HG02759 (cell line): ENCODE results near the gene TBCD.

Experiments used
- ATAC-seq: cut with Tn5 transposase; IDR thresholded peaks from one replicate; pipeline ENCODE4 v1.9.1; 2021; ENCODE audit warnings: mild to moderate bottlenecking, moderate library complexity; ENCODE audit not compliant: unreplicated experiment

Gene TBCD

DNA sequence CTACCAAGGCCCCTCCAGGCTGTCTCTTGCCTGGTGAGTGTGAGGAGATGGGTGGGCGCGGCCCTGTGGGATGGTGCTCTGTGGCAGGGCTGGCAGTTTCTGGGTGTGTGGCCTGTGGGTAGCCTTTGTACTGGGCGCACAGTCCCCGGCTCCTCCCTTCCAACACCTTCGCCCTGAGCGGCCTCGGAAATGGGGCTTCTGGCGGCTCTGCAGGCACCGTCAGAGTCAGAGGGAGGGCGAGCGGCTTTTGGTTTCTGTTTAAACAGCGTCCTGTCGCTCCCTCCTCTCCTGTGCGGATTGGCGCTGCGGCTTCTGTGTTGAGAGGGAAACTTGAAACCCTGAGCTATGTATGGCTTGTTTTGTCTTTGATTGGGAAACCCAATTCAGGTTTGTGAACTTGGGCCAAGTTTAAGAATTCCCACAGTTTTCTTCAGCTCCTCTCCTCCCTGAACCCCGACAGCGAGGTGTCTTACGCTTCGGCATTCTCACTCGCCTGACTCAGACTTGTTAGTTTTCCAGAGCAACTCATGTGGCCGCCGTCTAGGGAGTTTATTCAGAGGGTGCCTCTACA lies 96.2 kb downstream of the TBCD start:
- ATAC-seq = no peak

DNA sequence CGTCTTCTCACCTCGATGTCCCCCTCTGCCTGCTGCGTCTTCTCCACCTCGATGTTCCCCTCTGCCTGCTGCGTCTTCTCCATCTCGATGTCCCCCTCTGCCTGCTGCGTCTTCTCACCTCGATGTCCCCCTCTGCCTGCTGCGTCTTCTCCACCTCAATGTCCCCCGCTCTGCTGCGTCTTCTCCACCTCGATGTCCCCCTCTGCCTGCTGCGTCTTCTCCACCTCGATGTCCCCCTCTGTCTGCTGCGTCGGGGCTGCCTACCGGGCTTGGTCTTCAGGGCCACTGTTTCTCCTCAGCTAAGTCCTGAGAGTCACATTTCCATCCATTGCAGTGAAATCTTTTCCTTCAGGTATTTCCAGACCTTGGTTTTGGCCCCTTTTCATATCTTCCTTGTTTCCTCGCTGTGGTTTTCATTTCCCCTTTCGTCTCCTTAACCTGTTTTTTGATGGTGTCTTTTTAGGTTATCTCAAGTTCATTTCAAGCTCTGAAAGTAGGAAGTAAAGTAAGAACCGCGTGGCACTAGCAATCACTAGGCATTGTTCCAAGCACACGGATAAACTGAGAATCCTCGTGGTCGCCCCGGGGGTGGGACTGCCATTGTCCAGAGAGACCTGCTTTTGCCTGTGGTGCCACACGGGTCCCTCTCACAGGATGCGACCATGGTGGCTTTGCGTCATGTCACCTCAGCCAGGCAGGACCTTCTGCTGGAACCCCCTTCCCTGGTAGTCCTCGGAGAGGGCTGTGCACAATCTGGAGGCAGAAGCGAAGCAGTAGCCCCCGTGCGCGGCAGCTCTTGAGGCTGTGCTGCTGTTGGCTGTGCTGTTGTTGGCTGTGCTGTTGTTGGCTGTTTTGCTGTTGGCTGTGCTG lies 97.4 kb downstream of the TBCD start:
- ATAC-seq = no peak

DNA sequence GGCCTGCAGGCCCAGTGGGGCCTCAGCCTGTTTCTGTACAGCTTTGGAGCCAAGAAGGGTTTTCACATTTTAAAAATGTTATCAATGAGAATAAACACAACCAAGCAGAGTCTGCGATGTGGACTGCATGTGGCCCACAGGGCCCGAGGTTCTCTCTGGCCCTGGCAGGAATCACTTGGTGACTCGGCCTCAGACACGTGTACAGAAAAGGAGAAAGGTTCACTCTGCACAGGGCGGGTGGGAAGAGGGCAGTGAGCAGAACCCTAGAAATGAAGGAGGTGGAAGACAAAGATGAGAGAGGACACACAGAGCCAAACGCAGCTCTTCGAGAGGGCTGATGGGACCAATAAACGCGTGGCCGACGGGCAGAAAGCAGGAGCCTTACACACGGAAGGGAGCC lies 99.5 kb downstream of the TBCD start:
- no peak for ATAC-seq

DNA sequence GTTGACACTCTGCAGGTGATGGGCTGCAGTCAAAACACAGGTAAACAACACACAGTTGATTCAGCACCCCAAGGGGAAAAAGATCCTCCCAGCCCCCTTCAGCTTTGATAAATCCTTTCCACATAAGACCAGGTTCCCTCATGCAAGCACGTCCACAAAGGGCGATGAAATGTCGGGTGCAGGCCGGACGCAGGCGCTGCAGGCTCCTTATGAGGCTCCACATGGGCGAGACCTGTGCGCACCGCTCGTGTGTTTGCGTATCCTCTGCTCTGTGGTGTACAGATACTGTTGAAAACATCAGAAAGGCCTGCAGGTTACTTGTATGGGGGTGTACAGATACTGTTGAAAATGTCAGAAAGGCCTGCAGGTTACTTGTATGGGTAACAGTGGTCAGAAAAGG lies 102.4 kb downstream of the TBCD start:
- ATAC-seq = no peak

DNA sequence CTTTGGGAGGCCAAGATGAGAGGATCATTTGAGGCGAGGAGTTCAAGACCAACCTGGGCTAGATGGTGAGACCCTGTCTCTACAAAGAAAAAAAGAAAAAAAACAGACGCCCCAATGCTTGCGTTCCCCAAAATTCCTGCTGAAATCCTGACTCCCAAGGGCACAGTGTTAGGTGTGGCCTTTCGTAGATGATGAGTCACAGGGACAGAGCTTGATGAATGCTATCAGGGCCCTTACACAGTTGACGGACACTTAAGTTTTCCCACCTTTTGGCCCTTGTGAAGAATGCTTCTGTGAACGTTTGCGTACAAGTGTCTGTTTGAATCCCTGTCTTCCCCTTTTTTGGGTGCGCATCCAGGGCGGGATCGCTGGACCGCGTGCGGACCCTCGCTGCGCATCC lies 104.5 kb downstream of the TBCD start:
- ATAC-seq = no peak

DNA sequence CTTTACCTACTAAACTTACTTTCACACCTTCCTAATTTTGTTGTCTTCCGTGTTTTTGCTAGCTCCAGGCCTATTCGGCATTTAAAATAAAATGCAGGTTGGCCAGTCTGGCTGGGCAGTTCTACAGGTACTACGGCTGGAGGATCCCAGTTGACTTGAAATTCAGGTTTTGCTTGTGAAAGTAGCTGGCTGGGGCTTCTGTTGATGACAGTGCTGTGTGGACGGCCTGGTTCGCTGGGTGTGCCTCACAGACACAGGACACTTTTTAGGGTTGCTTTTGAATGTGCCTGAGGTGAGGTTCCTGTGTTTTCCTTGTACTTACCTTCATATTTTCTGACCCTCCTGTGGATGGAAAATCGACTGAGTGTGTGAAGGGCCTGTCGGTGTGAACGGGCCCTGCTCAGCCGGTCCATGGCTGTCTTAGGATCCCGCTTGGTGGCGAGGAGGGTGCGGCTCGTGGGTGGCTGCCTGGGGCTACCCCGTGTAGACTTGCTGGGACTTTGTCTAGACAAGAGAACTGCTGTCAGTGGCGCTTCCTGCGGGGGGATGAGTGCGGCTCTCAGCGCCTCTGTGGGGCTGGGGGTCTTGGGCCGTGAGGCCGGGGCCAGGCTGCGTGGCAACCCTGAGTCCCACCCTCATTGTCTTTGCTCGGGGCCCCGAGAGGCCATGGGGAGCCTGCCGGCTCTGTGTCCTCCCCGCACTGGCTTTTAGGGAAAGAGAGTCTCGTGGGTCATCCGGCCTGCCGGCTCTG lies 106.7 kb downstream of the TBCD start:
- ATAC-seq = no peak

DNA sequence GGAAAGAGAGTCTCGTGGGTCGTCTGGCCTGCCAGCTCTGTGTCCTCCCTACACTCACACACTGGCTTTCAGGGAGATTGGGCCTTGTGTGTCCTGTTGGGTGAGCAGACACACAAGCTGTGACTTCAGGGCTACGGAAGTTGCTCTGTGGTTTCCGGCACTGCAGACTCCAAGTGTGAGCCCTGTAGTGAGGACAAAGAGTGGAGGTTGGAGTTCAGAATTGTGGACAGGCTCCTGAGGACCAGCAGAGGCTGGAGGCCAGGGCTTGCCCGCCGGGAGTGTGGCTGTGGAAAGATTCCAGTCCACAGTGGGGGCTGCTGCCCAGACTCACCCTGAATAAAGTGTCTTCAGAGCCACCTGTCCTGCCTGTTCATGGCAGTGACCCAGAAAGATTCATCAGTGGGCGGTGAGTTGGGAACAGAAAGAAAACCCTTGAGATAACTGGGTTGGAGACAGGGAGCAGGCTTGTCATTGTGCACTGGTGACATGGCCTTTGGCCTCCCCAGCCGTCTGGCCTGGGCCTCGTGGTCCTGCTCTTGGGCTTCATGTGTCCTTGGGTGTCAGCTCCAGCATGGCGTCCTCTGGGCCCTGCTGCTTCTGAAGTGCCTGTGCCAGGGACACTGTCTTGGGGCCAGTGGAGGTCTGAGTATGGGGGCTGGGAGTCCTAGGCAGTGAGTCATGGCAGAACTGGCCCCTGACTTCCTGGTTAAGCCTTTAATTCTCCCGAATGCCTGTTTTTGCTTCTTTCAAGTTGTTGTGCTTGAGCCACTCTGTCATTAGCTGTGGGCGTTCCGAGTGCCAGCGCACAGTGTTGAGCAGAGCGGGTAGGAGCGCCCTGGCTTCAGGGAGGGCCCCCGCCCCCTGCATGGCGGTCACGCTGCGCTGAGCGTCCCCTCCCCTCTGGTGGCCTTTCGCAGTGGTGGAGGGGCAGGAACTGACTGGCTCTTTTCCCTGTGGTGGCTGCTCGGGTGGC lies 107.9 kb downstream of the TBCD start:
- peak; percentile 31 for ATAC-seq

DNA sequence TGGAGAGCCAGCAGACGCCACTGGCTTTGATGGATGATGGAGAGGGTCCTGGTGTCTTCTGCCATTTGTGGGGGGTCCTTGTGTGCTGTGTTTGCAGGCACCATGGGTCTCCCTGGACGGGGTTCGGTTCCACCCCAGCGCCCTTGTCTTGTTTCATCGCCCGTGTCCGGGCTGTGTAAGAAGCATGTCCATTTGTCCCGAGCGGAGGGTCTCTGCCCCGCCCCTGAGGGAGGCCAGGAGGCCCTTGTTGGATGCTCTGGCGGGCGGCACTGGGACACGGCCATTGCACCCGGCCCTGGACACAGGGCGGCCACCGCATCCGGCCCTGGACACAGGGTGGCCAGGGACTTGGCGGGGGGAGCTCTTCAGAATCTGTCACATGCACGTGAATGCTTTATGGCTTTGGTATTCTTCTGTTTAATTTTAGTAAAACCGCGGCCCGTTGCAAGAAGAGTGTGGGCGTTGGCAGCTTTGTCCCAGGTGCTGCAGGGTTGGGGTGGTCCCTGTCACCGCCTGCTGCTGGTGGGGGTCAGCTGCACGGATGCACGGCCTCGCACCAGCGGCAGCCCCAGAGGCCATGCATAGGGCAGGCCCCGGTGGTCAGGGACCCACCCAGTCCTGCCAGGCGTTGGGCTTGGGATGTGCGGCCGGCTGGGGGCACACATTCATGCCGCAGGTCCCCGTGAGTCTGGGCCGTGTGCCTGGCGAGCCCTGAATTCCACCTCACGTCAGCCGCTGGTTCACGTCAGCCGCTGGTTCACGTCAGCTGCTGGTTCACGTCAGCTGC lies 108.9 kb downstream of the TBCD start:
- ATAC-seq = no peak

DNA sequence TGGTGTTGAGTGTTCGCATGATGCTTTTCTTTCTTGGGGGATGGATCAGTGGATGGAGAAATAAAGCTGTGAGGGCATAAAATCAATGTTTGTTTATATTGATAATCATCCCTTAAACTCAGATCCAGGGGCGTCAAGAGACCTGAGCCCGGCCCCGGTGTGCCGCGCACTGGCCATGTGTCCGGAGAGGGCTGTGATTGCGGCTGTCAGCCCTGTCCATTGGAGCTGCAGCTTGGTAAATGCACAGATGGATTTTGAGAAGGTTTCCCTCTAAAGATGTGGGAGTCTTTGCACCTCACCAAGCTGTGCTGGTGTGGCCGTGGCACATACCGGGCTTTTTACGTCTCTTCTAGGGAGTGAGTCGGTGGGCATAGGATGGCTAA lies 109.5 kb downstream of the TBCD start:
- no peak for ATAC-seq

DNA sequence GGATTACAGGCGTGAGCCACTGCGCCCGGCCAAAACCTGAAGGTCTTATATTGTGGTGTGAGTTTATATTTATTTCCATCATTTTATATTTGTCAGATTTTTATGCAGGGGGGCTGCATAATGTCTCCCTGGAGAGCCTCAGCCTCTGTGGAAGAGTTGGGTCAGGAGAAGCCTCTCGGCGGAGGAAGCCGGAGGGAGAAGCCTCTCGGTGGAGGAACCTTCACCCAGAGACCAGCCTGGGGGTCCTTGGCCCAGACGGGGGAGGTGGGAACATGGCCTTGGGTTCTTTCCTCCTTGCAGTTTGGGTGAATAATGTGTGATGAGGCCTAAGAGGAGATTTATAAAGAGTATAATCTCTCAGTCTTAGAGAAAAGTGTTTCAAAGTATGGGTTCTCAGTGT lies 110.3 kb downstream of the TBCD start:
- ATAC-seq = no peak

DNA sequence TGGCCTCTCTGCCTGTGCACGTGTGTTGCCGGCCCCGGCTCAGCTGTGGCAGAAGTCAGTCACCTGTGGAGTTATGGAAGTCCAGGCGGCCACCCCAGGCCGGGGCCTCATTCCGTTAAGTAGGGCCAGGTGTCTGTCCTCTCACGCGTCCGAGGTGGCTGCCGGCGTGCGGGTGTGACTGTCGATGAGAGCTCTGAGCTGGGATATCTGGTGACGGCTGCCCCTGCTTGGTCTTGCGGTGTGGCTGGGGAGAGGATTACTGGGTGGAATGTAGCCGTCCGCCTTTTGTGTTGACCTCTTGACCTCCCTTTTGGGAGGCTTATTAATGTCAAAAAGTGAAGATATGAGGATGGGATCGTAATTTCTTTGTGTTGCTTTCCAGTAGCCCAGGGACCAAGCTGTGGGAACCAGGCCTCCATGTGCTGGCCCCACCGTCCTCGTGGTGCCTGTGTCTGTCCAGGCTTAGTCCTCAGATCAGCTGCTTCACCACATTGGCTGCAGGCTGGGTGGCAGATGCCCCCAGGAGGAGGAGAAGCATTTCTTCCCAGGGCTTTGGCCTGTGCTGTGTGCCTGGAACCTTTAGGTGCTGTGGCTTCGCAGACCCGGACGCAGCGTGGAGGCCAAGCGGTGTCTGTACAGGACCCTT lies 111.0 kb downstream of the TBCD start:
- no peak for ATAC-seq

DNA sequence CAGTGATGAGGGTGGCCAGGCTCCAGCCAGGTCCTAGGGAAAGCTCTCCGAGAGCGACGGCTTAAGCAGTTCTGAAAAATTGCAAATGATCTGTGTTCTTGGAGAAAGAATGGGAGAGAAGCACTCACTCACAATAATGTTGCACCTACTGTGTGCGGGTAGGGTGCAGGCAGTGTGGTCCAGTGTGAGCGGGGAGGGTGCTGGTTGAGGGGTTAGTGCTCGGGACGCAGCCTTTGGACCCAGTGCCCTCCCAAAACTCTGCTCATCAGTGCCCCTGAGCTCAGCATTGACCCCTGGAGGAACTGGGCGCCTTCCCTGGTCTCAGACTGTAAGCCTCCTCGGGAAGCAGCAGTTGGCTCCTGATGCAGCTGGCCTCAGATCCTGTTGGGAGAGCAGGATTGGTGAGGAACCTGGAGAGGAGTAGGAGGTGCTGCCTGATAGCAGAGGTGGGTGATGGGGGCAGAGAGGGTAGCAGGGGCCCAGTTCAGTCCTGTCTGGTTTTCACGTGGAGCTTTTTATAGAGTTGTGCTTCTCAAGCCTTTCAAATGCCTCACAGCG lies 111.6 kb downstream of the TBCD start:
- no peak for ATAC-seq

DNA sequence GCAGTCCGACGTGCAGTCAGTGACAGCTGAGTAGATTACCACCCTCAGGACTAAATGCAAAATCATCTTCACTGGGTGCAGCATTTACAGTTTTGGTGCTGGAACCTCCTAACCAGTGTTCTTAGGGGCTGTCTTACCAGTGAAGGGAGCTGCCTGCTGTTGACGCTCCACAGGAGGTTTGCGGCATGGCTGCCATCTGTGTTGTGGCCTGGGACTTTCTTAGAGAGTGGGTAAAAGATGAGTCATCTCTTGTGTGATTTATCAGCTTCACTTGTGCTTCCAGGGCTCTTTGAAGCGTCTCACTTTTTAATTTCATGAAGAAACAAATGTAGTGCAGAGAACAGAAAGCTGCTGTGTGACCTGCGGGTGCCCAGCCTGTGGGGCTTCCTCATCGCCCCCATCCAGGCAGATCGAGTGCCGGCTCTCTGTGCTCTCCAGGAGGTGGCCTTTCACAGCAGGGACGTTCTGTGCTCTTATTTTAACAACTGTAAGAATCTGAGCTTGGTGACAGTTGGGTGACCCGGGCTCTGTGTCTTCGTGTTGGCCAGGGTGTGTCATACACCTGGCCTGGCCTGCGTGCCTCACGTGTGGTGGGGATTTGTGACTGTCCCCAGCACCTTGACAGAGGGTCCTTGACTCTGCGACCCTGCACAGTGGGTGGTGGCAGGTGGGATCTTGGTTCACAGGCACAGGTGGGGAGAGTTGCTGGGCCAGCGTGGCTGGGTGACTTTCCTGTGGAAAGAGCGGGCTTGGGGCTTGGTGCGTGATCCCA lies 112.3 kb downstream of the TBCD start:
- peak; percentile 81 for ATAC-seq

DNA sequence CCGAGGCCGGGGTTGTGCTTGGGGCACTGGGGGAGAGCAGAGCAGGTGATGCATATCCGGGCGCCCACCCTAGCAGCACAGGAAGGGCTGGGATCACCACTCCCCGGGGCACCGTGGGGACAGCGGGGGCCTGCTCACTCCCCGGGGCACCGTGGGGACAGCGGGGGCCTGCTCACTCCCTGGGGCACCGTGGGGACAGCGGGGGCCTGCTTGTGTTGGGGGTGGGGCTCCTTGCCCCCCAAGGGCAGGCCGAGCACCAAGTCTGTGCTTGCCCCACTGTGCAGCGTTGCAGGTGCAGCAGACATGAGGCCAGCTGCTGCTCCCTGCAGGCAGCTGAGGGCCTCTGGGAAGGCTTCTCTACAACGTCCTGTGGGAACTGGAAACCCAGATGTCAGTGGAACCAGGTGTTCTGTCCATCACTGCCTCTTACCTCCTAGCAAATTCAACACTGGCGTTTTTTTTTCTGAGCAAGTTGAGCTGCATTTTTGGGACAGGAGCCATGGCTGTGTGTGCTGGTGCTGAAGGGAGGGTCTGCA lies 112.9 kb downstream of the TBCD start:
- no peak for ATAC-seq

DNA sequence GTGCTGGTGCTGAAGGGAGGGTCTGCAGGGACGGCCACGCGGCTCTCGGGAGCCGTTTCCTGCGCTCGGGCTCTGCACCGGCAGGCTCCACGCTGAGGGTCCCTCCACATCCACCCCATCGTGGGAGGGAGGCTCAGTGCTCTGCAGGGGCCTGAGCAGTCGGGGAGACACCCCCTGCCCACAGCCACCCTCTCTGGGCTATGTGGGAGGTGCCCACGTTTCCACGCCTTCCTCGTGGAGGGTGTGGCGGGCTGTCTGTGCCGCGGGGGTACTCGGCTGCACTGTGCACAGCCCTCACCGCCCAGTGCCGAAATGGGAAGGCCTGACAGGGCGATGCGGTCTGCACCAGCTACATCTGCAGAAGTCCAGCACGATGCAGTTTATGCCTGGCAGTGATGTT lies 113.4 kb downstream of the TBCD start:
- no peak for ATAC-seq

DNA sequence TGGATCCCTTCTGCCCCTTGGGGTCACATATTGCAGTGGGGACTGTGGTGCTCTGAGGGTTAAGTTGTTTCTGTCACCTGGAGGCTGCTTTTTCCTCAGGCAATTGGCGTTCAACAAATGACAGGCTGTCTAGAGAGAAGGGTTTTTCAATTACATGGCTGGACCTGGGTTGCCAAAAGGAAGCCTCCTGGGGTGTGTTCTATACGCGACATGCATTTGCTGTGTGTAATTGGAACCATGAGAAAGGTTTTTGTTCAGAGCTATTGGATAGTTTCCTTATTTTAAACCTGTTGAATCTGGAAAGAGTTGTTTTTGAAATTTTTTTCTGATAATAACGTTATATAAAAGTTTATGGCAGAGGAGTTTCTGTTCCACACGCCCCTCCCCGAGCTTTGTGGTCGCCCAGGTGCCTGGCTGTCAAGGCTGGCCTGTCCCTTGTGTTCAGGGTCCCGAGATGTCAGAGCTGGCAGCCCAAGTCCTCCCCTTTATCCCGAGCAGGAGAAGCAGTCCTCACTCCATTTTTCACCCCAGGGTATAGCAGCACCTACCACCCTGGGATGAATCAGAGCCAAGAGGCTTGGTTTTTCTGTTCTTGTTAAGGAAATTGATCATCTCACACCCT lies 114.0 kb downstream of the TBCD start:
- no peak for ATAC-seq

DNA sequence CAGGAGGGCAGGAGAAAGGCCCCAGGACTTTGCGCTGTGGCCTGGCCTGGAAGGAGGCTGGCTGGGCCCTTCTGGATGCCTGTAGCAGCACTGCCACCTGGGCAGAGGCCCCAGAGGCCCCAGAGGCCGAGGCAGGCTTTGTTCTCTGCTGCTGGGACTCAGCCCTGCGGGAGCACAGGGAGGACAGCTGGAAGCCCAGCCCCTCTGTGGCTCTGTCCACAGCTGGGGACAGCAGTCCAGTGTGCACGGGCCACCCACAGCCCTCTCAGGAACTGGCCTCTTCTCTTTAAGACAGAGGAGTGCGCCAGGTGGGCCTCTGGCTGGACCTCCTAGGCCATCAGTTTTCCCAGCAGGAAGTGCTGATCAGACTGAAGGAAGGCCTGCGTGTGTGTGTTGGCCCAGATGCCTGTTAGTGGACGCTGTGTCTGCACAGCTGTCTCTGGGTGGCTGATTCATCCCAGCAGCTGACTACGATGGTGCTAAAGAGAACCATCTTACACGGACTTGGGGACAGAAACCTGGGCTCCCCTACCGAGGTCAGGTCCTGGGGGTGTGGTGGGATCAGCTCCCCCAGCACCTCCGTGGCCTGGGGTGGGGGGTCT lies 114.8 kb downstream of the TBCD start:
- no peak for ATAC-seq
